ENCODE results near the gene DNAH9.

GRCh38 chr17:11924076-11924475 lies 325.8 kb downstream of the DNAH9 start:
- TF ChIP-seq CTCF (IDR thresholded peaks at IDR 0.05) (no peak), POLR2A (IDR thresholded peaks at IDR 0.05) (no peak)

Measured in body of pancreas (tissue), 4 donors.